ENCODE data around the gene TBC1D10B.

The TBC1D10B gene, protein sequence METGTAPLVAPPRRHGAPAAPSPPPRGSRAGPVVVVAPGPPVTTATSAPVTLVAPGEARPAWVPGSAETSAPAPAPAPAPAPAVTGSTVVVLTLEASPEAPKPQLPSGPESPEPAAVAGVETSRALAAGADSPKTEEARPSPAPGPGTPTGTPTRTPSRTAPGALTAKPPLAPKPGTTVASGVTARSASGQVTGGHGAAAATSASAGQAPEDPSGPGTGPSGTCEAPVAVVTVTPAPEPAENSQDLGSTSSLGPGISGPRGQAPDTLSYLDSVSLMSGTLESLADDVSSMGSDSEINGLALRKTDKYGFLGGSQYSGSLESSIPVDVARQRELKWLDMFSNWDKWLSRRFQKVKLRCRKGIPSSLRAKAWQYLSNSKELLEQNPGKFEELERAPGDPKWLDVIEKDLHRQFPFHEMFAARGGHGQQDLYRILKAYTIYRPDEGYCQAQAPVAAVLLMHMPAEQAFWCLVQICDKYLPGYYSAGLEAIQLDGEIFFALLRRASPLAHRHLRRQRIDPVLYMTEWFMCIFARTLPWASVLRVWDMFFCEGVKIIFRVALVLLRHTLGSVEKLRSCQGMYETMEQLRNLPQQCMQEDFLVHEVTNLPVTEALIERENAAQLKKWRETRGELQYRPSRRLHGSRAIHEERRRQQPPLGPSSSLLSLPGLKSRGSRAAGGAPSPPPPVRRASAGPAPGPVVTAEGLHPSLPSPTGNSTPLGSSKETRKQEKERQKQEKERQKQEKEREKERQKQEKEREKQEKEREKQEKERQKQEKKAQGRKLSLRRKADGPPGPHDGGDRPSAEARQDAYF

DNA sequence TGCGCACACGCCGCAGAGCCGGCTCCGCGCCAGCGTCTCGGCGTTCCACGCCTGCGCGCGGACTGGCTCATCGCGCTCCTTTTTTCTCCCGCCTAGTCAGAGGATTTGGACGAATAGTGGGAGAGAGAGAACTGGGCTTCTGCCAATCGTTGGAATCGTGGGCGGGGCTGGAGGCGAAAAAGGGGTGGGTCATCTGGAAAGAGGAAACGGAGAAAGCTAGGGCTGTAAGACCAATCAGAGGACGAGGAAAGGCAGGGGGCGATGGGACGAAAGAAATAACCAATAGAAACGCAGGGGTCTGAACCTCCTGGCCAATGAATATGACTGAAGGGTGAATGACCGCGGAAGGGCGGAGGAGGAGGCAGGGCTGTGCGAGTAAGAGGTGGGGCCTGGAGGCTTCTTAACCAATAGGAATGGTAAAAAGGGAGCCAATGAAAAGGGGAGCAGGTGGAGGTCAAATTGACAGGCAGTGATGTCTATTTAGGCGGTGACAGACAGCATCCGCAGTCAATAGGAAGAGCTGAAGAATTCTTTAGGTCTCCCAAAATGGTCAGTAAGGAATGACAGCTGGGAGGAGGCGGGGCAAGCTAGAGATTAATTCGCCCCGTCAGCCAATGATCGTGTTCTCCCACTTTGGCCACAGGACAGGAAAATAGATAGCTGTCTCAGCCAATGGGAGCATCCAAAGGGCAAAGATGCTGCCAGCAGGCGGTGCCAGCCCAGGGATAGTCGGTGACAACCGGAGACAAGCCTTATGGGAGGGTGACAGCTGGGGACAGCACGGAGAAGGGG is at the start of gene TBC1D10B:
Gene TBC1D10B (minus strand): TSS at position 39 of the 792 bp plus-strand sequence. CDS start 311 bp downstream, outside the sequence.
- DNase-seq: peak; percentile 100

DNA sequence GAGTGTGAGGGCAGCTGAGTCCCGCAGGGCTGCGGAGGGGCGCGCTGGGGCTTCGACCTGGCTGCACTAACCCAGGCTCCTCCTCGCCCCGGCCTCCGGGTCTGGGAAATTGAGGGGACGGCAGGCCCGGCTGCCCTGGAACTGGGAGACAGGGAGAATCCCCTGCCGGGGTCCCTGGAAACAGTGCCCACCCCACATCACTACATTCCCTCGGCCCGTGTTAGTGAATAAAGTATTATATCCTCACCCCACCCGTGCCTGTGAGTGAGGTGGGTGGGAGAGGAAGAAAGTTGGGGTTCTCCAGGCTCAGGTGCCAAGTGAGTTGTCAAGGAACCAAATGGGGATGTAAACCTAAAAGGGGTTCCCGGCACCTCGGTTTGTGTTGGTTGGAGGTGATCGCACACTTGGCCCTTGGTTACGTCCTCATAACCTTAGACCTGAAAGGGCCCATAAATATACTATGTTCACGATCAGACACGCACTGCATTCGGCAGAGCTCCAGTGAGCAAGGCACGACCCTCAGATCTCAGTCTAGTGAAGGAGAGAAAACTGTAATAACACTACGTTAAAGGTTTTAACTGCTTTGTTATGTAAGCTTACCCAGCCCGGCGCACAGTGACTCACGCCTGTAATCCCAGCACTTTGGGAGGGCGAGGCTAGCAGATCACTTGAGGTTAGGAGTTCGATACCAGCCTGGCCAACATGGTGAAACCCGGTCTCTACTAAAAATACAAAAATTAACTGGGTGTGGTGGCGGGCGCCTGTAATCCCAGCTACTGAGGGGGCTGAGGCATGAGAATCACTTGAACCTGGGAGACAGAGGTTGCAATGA is 48.3 kb upstream of the TBC1D10B start:
- no peak for DNase-seq

DNA sequence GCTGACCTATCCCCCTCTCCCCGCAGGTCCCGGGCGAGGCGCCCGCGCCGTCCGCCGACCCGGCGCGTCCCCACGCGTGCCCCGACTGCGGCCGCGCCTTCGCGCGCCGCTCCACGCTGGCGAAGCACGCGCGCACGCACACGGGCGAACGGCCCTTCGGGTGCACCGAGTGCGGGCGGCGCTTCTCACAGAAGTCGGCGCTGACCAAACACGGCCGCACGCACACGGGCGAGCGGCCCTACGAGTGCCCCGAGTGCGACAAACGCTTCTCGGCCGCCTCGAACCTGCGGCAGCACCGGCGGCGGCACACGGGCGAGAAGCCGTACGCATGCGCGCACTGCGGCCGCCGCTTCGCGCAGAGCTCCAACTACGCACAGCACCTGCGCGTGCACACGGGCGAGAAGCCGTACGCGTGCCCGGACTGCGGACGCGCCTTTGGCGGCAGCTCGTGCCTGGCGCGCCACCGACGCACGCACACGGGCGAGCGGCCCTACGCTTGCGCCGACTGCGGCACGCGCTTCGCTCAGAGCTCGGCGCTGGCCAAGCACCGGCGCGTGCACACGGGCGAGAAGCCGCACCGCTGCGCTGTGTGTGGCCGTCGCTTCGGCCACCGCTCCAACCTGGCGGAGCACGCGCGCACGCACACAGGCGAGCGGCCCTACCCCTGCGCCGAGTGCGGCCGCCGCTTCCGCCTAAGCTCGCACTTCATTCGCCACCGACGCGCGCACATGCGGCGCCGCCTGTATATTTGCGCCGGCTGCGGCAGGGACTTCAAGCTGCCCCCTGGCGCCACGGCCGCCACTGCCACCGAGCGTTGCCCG is 47.4 kb upstream of the TBC1D10B start:
- DNase-seq: peak; percentile 66 to 76

DNA sequence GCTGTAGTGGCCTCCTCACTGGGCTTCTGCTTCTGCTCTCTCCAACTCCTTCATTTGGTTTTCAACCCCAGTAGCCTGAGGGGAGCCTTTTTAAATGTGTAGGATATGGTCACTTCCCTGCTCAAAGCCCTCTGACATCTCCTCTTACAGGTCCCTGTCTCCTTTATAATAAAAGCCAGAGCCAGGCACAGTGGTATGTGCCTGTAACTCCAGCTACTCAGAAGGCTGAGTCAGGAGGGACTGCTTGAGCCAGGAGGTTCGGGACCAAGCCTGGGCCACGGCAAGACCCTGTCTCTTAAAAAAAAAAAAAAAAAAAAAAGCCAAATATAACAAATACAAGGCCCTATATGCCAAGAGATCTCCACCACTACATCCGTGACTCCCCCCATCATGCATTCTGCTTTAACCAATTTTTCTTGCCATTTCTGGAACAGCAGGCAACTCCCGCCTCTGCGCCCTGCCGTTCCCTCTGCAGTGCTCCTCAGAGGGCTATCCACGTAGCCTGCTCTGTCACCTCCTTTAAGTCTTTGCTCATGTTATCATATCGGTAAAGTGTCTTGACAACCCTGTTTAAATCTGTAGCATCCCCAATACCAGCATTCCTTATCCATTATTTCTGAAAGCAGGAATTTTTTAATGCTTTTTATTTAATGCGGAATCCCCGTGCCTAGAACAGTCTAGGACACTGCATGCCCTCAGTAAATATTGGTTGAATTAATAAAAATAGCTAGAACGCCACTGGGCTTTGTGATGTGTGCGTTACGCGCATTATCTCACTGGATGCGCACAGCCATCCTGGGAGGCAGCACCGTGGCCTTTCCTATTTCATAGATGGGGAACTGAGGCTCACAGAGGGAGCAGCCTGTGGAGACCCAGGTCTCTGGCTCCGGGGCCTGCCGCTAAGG is 46.6 kb upstream of the TBC1D10B start:
- DNase-seq: no peak

DNA sequence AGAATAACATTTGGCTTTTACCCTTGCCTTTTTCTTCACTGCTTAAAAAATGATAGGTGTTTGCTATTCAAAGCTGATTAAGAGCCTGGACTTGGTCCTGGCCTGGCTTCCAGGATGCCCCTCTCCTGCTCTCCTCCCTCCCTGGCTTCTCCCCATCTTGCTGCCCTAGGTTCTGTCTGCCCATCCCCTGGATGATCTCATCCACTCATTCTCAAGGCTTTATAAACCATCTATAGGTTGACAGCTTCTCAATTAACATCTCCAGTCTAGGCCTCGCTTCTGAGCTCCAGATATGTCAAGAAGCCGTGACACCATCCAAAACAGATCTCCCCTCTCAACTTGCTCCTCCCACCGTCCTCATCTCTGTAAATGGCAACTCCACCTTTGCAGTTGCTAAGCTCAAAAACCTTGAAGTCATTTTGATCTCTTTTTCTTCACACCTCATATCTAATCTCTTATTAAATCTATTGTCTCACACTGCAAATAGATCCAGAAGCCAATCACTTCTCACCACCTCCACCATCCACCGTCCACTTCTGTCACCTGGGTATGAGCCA is 45.8 kb upstream of the TBC1D10B start:
- DNase-seq: no peak

DNA sequence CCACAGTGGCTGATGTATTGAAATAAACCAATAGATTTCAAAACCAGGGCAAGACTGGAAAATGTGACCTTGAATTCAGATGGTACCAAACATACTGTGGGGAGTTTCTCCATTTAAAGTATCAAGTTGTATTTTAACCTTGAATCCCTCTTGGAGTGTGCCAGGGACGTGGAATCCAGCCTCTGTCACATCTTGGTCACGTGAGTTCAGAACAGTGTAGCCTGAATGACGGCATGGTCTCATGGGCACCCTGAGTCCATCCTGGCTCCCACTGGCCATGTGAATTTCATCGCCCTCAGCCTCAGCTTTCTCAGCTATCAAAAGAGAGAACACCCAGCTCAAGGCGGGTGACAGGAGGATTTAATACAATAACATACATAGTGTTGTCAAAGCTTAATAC is 43.9 kb upstream of the TBC1D10B start:
- no peak for DNase-seq

DNA sequence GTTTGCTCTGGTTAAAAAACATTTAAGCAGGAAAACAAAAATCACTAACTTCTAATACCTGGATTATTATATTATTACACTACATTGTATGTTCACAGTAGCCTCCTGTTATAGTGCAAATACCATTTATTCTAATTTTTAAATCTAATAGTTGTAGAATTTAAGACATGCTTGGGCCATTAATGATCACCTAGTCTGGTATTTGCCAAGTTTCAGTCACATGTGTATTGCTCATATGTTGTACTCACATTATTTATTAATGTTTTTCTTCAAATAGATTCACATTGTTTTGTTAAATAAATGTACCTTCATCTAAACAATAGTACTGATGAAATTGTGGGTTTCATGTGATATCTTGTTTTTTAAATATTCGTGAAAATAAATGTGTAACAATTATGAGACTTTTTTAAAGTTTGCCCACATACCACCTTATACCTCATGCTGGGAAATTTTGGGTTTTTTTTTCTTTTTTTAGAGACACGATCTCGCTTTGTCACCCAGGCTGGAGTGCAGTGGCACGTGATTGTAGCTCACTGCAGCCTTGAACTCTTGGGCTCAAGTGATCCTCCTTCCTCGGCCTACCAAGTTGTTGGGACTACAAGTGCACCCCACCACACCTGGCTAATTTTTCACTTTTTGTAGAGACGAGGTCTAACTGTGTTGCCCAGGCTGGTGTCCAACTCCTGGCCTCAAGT is 43.0 kb upstream of the TBC1D10B start:
- no peak for DNase-seq

DNA sequence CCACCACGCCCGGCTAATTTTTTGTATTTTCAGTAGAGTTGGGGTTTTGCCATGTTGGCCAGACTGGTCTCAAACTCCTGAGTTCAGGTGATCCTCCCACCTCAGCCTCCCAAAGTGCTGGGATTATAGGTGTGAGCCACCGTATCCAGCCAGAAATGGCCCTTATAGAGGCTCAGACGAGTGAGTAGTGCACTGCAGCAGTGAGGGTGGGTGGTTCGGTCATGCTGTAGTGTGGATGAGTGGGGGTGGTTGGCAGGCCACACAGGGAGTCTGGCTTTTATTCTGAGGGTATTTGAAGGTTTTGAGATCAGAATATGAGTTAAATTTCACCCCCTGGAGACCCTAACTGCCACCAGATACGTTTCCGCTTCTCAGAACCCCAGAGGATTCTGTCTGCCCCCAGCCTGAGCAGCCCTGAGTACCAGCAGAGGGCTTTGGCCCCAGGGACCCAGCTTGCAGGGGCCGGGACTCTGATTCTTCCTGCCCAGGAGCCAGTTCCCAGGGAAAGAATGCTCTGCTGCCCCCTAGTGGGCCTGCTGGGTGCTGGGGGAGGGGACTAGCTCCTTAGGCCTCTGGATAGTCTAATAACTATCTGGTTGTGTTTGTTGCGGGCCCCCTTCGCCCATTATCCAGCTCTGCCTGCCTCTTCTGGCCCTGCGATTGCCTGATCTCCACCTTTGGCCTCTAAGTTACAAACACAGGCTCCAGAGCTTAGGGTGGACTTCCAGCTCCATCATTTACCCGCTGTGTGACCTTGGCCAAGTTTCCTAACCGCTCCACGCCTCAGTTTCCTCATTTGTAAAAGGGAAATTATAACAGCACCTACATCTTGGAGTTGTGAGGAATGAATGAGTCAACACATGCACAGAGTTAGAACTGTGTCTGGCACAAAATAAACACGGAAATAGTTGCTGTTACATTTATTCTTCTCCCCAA is 39.1 kb upstream of the TBC1D10B start:
- peak; percentile 79 to 99 for DNase-seq

DNA sequence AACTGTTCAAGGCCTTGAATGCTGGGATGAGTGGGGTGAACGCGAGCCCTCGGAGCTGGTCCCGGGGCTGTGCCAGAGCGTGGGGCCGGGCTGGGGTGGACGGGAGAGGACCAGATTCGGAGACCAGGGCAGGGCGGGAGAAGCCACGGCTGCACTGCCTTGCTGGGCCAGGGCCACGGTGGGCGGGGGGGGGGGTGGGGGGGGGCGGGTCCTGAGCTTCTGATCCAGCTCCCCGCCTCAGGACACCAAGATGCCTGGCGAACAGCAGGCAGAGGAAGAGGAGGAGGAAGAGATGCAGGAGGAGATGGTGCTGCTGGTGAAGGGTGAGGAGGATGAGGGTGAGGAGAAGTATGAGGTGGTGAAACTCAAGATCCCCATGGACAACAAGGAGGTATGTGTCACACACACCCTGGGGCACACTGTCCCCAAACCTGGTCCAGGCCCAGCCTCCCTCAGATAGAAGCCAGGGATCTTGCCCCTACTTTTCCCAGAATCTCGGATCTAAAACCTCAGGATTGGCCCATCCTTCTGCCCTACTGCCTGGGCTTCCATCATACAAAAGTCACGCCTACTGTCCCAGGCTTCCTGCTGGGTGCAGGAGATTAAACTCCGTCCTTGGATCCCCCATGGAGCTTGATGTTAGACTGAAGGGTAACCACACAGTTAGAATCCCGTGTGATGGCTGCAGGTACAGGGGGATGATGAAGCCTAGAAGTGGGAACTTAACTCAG is 37.7 kb upstream of the TBC1D10B start:
- no peak for DNase-seq

DNA sequence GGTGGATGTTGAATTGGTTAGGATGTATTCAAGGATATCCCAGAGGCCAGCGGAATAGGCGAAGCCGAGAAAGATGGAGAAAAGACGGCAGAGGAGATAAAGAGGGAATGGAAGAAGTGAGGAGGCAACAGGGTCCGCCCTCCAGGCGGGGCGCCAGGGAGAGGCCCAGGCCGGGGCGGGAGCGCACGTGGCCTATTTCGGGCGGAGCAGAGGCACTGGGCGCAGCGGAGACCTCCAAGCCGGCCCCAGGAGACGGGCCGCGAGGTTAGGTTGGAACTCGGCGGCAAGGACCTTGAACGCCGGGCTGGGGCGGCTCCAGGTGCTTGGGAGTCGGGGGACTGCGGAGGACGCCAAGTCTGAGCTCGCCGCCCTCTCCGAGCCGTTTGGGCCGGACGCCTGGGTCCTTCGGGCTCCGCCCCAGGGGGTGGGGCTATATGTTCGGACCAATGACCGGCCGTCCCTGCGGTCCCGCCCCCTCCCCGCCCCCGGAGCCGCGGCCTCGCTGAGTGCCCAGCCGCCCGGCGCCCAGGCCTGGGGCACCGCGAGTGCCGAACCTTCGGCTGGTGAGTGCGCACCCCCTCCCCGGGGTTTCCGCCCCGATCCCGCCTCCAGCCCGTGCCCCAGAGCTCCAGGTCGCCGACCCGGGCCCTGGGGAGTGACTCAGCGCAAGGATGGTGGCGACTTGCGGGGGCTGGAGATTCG is 37.0 kb upstream of the TBC1D10B start, which contains the start of gene ZNF771:
Gene ZNF771 (plus strand): TSS at position 505 of the 702 bp plus-strand sequence. CDS start 448 bp downstream, outside the sequence.
- peak; percentile 75 to 90 for DNase-seq

DNA sequence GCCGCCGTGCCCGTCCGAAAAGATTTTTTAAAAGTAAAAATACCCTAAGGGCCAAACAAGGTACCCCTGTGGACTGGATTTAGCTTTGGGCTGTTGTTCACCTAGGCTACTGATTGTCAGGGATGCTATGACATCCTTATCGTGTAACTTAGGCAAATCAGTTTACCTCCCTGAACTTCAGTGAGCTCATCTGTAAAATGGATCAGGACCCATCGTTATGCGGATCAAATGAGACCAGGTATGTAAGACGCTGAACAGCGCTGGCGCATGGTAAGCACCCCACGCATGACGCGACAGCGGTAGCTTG is 36.5 kb upstream of the TBC1D10B start:
- no peak for DNase-seq

DNA sequence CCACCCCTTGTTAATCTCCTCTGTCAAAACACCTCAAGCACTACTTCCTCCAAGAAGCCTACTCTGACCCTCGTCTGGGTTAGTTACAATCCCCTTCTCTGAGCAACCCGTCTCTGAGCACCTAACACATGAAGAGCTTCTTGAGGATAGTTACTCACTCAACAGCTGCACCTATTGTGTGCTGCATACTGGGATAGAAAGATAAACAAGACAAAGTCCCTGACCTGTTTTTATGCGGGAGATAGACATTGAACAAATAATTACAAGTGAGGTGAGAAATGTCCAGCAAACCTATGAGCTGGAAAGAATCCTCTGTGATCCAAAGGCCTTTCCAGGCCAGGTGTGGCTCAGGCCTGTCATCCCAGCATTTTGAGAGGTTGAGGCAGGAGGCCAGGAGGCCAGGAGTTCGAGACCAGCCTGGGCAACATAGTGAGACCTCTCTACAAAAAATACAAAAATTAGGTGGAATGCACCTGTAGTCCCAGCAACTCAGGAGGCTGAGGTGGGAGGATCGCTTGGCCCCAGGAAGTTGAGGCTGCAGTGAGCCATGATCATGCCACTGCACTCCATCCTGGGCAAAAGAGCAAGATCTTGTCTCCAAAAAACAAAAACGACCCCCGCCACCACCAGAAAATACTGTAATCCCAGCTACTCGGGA is 31.6 kb upstream of the TBC1D10B start:
- no peak for DNase-seq

DNA sequence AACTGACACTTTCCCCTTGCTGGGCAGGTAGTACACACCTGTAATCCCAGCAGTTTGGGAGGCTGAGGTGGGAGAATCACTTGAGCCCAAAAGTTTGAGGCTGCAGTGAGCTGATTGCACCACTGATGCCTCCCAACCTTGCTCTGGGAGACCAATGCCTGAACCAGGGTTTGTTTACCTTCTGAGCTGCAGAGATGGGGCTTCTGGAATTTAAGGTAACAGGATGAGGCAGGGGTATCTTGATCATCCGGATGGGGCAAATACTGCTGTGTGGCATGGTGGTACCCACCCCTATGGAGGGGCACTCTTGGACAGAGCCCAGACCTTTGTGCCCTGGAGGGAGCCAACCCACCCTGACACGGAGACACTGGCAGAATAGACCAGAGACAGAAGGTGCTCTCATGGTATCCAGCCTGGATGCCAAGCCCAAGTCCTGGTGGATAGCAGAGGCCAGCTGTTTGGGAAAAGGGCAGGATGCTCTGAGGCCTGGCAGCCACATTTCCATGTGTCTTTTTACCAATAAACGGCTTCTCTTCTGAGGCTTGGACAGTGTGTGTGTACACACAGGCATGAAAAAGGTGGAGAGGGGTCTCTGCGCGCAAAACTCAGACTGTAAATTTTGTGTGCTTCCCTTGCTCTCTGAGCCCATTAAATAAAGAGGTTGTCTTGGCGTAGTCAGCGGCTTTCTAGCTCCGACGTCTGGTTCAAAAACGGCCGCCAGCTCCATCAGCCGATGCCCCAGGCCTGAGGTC is 29.3 kb upstream of the TBC1D10B start:
- no peak for DNase-seq

DNA sequence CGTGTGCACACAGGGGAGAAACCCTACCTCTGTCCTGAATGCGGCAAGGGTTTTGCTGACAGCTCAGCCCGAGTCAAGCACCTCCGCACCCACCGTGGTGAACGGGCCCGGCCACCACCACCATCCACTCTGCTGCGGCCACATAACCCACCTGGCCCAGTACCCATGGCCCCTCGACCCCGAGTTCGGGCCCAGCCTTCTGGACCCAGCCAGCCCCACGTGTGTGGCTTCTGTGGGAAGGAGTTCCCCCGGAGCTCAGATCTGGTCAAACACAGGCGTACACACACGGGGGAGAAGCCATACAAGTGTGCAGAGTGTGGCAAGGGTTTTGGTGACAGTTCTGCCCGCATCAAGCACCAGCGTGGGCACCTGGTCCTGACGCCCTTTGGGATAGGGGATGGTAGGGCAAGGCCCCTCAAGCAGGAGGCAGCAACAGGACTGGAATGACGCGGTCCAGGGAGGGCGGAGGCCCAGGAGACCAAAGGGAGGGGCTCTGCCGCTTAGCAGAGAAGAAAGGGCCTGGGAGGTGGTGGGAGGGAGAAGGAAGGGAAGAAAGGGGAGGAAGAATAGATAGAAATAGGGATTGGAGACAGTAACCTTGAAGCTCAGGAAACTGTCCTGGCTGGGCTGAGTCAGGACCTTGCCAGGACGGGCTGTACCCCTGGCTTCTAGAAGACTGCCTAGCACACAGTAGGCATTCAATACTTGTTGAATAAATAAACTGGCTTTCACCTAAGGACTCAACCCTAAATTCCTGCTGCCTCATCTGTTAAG is 28.6 kb upstream of the TBC1D10B start:
- no peak for DNase-seq

Measured in inflammatory macrophage treated with lipopolysaccharide for 1 hour (primary cell).